ENCODE measurements around the gene EPHB2.

EPHB2 gene

DNA sequence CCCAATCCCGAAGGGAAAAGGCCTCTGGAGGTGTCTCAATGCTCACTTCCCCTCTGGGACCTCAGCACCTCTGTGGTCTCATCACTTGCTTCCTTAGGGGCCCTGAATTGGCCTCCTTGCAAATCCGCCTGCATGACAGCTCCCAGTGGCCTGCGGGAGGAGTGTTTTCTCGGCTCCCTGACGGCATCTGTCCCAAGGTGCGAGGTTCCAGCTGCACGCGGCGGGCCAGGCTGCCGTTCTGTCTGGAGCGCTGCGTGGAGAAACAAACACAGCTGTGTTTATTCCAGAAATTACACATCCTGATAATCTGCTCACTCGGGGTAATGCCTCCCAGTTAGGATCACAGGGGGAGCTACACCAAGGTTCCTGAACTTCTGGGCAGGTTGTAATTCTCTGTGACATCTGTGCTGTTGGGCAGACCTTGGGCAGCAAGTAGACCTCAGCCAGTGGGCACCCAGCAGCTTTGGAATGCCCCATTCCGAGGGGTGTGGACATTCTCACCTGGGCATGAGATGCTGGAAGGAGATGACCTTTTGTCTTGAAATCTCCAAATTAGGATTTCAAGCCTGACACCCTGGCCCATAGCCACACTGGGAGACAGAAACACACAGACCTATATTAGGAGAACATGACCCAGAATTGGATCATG, 18.2 kb downstream of the EPHB2 start:
- peaks cover 16% of the 10 kb centered on the region for H3K27me3 Mint-ChIP-seq
- no peaks in the 10 kb centered on the region for H3K36me3 Mint-ChIP-seq (ENCODE audit: low read depth)
- no peaks in the 10 kb centered on the region for H3K4me1 Mint-ChIP-seq
- no peaks in the 10 kb centered on the region for H3K9me3 Mint-ChIP-seq
- ATAC-seq: no peak
- no peak overlapping the region for H3K27ac Mint-ChIP-seq
- no peak for DNase-seq
- H3K4me3 Mint-ChIP-seq: no peak overlapping the region

DNA sequence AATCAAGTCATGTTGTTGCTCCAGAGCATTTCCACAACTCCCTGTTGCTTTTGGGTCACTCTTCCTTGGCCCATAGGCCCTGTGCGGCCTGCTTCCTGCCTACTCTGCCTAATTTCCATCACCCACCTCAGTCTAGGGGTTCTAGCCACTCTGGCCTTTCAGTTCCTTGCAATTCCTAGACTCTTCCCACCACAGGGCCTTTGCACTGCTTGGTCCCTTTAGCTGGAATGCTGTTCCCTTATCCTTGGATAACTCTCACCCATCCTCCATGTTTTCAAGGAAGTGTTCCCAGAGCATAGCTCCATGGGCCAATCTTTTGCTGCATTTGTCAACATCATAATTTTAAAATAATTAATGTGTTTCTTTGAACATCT, 18.7 kb downstream of the EPHB2 start:
- Mint-ChIP-seq H3K9me3 (no peaks in the 10 kb centered on the region), H3K27ac (no peak overlapping the region), H3K4me1 (no peaks in the 10 kb centered on the region), H3K27me3 (peaks cover 16% of the 10 kb centered on the region), H3K36me3 (ENCODE audit: low read depth) (no peaks in the 10 kb centered on the region), H3K4me3 (no peak overlapping the region)
- DNase-seq (no peak), ATAC-seq (no peak)

DNA sequence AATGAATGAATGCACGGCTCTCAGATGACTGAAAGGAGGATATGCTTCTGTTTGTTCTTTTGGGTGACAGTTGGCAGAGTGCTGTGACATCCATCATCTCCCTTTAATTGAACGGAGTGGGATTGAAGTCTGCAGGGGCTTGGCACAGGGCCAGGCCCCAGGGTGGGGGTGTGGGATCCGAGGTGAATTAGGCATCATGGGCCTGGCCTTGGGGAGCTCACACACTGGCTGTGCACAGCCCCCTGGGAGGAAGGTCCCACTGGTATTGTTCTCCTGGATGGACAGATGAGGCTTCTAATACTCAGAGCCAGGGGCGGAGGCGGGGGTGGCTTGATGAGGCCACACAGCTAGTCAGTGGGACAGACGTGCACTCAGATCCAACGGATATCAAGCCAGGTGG, 19.3 kb downstream of the EPHB2 start:
- Mint-ChIP-seq H3K27me3 (peaks cover 14% of the 10 kb centered on the region), H3K27ac (no peak overlapping the region), H3K4me1 (no peaks in the 10 kb centered on the region), H3K36me3 (ENCODE audit: low read depth) (no peaks in the 10 kb centered on the region), H3K9me3 (no peaks in the 10 kb centered on the region), H3K4me3 (no peak overlapping the region)
- DNase-seq (no peak), ATAC-seq (no peak)

DNA sequence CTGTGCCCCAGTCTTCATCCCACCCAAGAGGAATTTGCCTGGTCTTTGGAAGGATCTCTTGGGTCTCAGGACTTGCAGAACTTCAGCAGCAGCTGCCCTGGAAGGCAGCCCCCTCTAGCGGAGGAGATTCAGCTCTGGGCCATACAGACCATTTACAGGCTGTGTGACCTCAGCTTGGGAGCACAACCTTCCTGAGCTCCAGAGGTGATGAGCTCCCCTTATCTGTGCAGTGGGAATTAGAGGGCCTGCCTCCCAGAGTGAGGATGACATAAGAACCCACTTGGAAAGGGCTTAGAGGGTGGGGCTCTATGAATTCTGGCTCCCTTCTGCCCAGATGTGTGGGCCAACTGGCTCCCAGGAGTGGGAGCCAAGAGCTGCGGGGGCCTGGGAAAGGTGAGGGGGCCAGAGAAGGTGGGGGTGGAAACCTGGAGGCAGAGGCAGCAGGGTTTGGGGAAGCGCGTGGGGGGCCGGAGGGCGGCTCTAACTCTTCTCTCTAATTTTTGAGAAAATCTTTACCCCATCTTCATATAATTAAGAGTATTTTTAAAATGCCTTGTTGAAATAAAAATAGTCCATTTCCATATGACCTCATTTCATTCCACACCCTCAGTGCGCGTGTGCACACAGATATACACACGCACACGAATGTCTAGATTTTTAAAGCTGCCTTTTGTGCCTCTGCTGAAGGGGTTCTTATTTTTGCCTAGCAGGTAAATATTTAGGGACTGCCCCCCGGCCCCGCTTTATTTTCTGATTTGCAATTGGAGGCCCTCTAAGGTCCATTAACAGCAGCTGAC, 21.5 kb downstream of the EPHB2 start:
- DNase-seq (no peak), ATAC-seq (no peak)
- Mint-ChIP-seq H3K4me3 (no peak overlapping the region), H3K27me3 (no peaks in the 10 kb centered on the region), H3K36me3 (ENCODE audit: low read depth) (no peaks in the 10 kb centered on the region), H3K9me3 (no peaks in the 10 kb centered on the region), H3K4me1 (no peaks in the 10 kb centered on the region), H3K27ac (no peak overlapping the region)

DNA sequence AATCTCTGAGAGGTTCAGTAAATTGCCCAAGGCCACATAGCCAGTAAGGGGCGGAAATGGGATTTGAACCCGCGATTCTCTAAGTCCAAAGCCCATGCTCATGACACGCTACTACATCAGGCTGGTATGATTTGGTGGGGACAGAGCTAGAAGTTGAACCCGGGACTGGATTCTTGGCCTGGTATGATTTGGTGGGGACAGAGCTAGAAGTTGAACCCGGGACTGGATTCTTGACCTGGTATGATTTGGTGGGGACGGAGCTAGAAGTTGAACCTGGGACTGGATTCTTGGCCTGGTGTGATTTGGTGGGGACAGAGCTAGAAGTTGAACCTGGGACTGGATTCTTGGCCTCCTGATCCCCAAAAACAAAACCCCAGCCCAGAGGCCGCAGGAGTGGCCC, 23.0 kb downstream of the EPHB2 start:
- no peaks in the 10 kb centered on the region for H3K27me3 Mint-ChIP-seq
- no peak for ATAC-seq
- H3K9me3 Mint-ChIP-seq: no peaks in the 10 kb centered on the region
- no peak for DNase-seq
- no peaks in the 10 kb centered on the region for H3K36me3 Mint-ChIP-seq (ENCODE audit: low read depth)
- H3K4me3 Mint-ChIP-seq: no peak overlapping the region
- no peak overlapping the region for H3K27ac Mint-ChIP-seq
- H3K4me1 Mint-ChIP-seq: no peaks in the 10 kb centered on the region

DNA sequence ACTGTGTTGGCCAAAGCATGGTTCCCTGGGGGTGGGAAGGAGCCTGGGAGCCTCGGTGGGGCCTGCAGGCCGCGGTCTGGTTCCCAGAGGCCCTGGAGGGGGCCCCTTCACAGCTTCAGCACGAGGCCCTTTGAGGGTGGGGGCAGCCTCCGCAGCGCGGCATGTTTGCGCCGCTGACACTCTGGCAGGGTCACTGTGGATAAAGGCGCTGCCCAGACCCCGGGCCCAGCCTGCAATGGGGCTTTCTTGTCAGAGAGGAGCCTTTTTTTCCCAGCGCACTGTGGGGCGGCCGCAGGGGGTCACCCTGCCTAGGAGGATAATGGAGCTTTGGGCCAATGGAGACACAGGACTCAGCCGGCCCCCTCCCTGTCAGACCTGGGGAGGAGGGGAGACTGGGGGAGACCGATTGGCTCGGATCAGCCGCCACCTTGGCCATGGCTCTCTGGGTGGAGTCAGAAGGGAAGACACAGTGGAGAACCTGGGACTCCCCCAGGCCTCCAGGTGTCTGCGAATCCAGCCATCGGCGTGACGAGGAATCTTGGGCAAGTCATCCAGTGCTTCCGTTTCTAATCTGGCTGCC, 26.0 kb downstream of the EPHB2 start:
- no peaks in the 10 kb centered on the region for H3K4me1 Mint-ChIP-seq
- no peaks in the 10 kb centered on the region for H3K9me3 Mint-ChIP-seq
- DNase-seq (no peak), ATAC-seq (no peak)
- peaks cover 15% of the 10 kb centered on the region for H3K27me3 Mint-ChIP-seq
- no peaks in the 10 kb centered on the region for H3K36me3 Mint-ChIP-seq (ENCODE audit: low read depth)
- H3K4me3 Mint-ChIP-seq: no peak overlapping the region
- H3K27ac Mint-ChIP-seq: no peak overlapping the region

DNA sequence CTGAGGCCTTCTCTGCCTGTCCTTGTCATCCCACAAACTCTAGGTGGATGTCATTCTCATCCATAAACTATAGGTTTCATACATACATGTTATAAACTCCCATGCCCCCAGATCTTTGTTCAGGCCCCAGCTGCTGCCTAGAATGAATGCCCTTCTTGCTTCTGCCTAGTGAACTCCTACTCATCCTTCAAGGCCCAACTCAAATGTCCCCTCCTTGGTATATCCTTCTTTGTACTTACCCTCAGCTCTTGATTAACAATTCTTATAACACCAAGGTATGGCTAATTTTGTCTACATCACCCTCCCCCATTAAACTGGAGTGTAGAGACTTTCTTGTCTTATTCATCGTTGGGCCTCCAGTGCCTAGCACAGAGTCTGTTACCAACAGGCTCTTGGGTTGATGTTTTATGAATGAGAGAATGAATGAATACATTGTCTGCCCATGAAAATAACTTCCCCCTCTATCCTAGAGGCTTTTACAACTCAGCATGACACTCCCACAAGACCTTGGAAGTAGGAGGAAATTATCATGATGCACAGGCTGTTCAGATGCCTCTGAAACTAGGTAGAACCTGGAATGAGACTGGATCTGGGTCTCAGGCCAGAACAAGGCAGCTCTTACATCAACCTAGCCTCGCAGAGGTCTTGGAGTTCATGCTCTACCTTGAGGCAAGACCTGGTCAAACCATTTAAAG, 26.9 kb downstream of the EPHB2 start:
- ATAC-seq (no peak), DNase-seq (no peak)
- Mint-ChIP-seq H3K27me3 (peaks cover 19% of the 10 kb centered on the region), H3K9me3 (no peaks in the 10 kb centered on the region), H3K4me3 (no peak overlapping the region), H3K36me3 (ENCODE audit: low read depth) (no peaks in the 10 kb centered on the region), H3K4me1 (no peaks in the 10 kb centered on the region), H3K27ac (no peak overlapping the region)

DNA sequence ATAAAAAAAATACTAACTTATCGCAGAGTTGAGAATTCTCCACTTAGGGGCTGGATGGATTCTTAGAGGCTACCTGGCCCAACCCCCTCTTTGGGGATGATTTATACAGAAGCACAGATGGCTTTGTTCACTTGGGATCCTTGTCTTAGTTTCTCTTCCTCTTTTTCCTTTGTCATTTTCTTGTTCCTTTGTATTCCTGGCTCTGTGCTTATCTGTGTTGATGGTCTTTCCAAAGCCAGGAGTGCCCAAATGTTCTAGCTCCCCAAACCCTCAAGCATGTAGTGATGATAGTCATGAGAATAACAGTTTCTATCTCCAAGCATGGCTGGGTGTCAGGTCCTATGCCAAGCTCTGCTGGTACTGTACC, 27.4 kb downstream of the EPHB2 start:
- Mint-ChIP-seq H3K4me1 (no peaks in the 10 kb centered on the region), H3K9me3 (no peaks in the 10 kb centered on the region), H3K27me3 (peaks cover 21% of the 10 kb centered on the region), H3K36me3 (ENCODE audit: low read depth) (no peaks in the 10 kb centered on the region), H3K27ac (no peak overlapping the region), H3K4me3 (no peak overlapping the region)
- DNase-seq (no peak), ATAC-seq (no peak)

DNA sequence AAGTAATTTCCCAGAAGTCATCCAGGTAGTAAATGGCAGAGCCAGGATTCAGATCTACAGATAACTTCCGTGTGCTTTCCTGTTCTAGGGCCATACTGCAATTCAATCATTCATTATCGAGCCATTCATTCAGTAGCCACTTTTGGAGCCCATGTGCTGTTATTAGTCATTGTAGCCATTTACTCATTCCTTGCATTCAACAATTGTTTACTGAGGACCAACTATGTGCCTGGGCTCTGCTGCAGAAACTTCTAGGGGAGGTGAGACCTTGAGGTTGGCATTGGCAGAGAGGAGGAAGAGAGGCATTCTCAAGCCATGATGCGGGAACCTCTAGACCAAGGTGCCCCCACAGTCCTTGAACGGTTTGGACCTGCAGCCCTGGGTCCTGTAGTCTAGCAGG, 27.9 kb downstream of the EPHB2 start:
- Mint-ChIP-seq H3K27ac (no peak overlapping the region), H3K9me3 (no peaks in the 10 kb centered on the region), H3K4me3 (no peak overlapping the region), H3K36me3 (ENCODE audit: low read depth) (no peaks in the 10 kb centered on the region), H3K4me1 (no peaks in the 10 kb centered on the region), H3K27me3 (peaks cover 21% of the 10 kb centered on the region)
- ATAC-seq: no peak
- no peak for DNase-seq

DNA sequence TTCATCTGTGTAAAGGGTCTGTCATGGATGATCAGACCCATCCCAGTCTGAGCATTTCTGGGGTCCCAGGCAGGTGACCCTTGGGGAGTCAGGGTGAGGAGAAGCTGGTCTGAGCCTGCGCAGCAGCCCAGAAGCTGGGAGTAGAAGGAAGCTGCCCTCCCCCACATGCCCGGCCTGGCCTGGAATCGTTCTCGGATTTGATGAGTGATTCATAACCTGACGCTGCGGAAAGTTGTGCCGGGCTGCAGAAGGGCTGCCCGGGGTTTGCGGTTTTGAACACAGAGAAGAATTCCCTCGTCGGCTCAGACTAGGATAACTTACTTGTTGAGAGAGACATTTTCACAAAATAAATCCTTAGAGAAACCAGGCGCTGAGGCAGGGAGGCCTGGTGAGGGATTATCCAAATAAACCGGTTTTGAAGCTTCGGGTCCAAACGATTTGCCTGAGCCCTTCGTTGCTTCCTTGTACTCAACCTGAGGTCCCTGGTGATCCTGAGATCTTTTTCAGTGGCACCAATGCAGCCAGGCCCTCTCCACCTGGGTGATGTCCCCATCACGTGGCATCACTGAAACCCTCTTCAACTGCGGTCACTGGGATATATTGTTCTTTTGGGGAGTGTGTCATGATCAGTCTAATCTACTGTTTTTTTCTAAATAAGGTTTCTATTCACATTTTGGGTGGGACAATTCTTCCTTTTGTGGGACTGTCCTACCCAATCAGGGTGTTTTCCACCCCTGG, 29.2 kb downstream of the EPHB2 start:
- H3K4me1 Mint-ChIP-seq: no peaks in the 10 kb centered on the region
- H3K36me3 Mint-ChIP-seq (ENCODE audit: low read depth): no peaks in the 10 kb centered on the region
- DNase-seq (no peak), ATAC-seq (no peak)
- no peak overlapping the region for H3K4me3 Mint-ChIP-seq
- no peak overlapping the region for H3K27ac Mint-ChIP-seq
- H3K27me3 Mint-ChIP-seq: peaks cover 21% of the 10 kb centered on the region
- no peaks in the 10 kb centered on the region for H3K9me3 Mint-ChIP-seq

DNA sequence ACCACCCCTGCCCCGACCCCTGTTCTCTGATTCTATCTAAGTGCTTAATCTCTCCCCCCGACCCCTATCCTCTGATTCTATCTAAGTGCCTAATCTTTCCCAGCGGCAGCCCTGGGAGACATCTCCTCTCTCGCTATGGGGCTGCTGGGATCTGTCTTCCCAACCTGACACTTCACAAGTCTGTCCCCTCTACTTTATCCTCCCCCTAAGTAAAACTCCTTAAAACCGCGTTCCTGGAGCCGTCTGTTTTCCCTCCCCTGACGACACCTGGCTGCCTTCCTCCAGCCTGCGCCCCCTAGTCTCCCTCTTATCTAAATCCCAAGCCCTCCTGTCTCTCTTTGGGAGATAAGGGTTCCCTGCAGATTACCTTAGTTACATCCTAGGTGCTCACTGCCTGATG, 30.5 kb downstream of the EPHB2 start:
- no peak overlapping the region for H3K27ac Mint-ChIP-seq

DNA sequence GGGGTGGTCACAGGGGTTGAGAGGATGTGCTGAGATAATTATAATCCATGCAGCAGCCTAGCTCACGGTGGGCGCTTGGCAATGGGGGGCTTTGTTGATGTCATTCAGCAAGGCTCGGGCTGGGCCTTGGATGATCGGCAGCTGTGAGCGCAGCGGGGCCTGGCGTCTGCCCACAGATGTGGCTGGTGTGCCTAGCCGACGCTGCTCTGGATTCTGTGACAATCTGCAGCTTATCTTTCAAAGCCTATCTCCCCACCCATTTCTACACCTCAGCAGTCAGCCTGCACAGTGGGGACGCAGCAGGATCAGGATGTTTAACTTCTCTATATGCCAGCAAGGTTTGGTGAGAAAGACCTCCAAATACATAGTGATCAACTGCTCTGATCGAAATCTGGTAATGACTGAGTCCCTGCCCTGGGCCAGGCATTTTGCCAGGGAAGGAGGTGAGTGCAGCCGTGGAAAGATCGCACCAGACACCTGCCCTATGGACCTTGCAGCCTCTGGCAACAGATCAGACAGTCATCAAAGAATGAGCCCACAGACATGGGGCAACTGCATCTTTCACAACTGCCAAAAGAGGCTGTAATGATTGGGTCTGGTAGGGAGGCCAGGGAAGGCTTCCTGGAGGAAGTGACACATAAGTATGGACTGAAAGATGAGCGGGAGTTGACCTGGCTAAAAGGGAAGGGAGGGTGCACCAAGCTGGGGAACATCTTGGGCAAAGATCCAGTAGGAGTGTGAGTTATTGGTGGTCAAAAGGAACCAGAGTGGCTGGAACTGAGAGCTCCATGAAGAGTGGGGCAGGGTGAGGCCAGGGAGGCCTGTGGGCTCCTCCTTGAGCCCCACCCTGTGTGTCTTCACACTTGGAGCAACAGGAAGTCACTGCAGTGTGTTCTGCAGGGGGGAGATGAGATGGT, 35.3 kb downstream of the EPHB2 start:
- no peak overlapping the region for H3K4me3 Mint-ChIP-seq
- H3K9me3 Mint-ChIP-seq: no peaks in the 10 kb centered on the region
- ATAC-seq (no peak), DNase-seq (no peak)
- H3K27ac Mint-ChIP-seq: no peak overlapping the region
- H3K27me3 Mint-ChIP-seq: peaks cover 13% of the 10 kb centered on the region
- no peaks in the 10 kb centered on the region for H3K36me3 Mint-ChIP-seq (ENCODE audit: low read depth)
- H3K4me1 Mint-ChIP-seq: peaks cover 8% of the 10 kb centered on the region

More for the DNA sequence above, 30.5 kb downstream of the EPHB2 start:
- no peak for DNase-seq
- Mint-ChIP-seq H3K36me3 (ENCODE audit: low read depth) (no peaks in the 10 kb centered on the region), H3K4me3 (no peak overlapping the region), H3K4me1 (no peaks in the 10 kb centered on the region), H3K9me3 (no peaks in the 10 kb centered on the region), H3K27me3 (peaks cover 21% of the 10 kb centered on the region)
- ATAC-seq: no peak

DNA sequence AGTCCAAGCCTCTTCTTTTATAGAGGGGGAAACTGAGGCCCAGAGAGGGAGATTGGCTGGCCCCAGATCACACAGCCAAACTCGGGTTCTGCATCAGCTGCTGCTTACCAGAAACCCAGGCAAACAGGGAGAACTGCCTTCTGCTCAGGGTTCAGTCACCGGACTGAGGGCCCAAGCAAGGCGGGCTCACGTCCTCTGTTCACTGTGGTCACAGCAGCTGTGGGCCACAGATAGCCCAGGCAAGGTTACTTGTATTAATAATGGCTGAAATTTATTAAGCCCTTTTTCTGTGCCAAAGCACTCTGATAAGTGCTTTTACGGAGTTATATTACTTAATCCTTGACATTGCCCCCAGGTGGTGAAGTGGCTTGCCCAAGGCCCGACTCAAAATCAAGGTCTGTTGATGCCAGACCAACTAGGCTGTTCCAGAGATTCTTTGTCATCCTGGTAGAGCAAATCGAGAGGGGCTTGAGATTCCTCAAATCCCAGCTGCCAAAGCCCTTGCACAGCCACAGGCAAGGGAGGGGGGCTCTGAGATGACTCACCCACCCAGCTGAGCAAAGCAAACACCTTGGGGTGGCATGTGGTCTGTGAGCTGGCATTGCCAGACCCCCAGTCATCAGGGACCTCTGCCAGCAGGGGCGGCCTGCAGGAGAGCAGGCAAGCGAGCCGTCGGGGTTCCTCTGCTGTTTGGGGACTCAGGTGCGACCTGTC, 36.5 kb downstream of the EPHB2 start:
- DNase-seq (no peak), ATAC-seq (no peak)
- Mint-ChIP-seq H3K9me3 (no peaks in the 10 kb centered on the region), H3K4me3 (no peak overlapping the region), H3K4me1 (peaks cover 8% of the 10 kb centered on the region), H3K36me3 (ENCODE audit: low read depth) (no peaks in the 10 kb centered on the region), H3K27me3 (peaks cover 2% of the 10 kb centered on the region), H3K27ac (no peak overlapping the region)

Measured in activated naive CD8-positive, alpha-beta T cell treated with anti-CD3 and anti-CD28 coated beads, Interleukin-2, amount 50 U/mL, for 24 hours (primary cell).